Sigmoid colon (tissue), 7 donors: ENCODE results near the gene KLK10. TPM values are rescaled to one million over a fixed set of nuclear protein-coding genes. Genes with fewer than 3 reads are reported as not detected.

Source experiments
- DNase-seq: peaks from one replicate; pipeline ENCODE4 v3.0.0-alpha.2; 2019
- H3K27ac ChIP-seq, 4 donors: fragments of 200-600 bp; sonication (generic); one replicate each; pipeline ENCODE4 v1.5.1; 2016 to 2019; ENCODE audit warnings: mild to moderate bottlenecking in 1 of 4
- H3K27me3 ChIP-seq, 3 donors: fragments of 200-600 bp; sonication (generic); one replicate each; pipeline ENCODE4 v1.5.1; 2019; ENCODE audit warnings: mild to moderate bottlenecking in 1 of 3
- H3K36me3 ChIP-seq, 4 donors: fragments of 200-600 bp; sonication (generic); one replicate each; pipeline ENCODE4 v1.5.1; 2016 to 2019
- H3K4me1 ChIP-seq, 4 donors: fragments of 200-600 bp; sonication (generic); one replicate each; pipeline ENCODE4 v1.5.1; 2017 to 2019
- H3K4me3 ChIP-seq, 4 donors: fragments of 200-600 bp; sonication (generic); one replicate each; pipeline ENCODE4 v1.5.1; 2017 to 2019; ENCODE audit warnings: mild to moderate bottlenecking in 2 of 4, moderate library complexity in 1 of 4
- H3K9me3 ChIP-seq, 4 donors: fragments of 200-600 bp in 3 of 4; sonication (generic) in 3 of 4; one replicate each; pipeline versions ENCODE4 v1.5.1 to v1.6.1; 2013 to 2019
- EP300 ChIP-seq, 4 donors: sonication (generic); formaldehyde crosslinking; IDR thresholded peaks; one replicate each; pipeline ENCODE4 v1.6.1; 2017; ENCODE audit warnings: antibody characterized with exemption in 4 of 4
- POLR2A ChIP-seq, 2 donors: fragments of 450-650 bp; IDR thresholded peaks; one replicate each; pipeline ENCODE4 v1.6.1; 2016; ENCODE audit warnings: antibody characterized with exemption in 2 of 2, mild to moderate bottlenecking in 2 of 2, moderate library complexity in 2 of 2
- POLR2AphosphoS5 ChIP-seq, 4 donors: sonication (generic); formaldehyde crosslinking; IDR thresholded peaks; one replicate each; pipeline ENCODE4 v1.6.1; 2017; ENCODE audit warnings: antibody characterized with exemption in 4 of 4
- WGBS, 2 donors: extraction: QIAGEN DNeasy Blood & Tissue Kit; methylation state at CpG; one replicate each; pipeline ENCODE4 v1.1.7; 2013; 5-methylcytosine and 5-hydroxymethylcytosine counted together
- intact Hi-C: fragments of 100-400 bp; cut with DNase I; formaldehyde crosslinking; loops from one replicate; pipeline ENCODE4 v1.15.1; 2023
- polyA plus RNA-seq, 3 donors: library from polyadenylated mRNA; stranded (reverse); fragments of 200-250 nt; gene quantifications; one replicate each; pipeline ENCODE4 v1.2.3, GENCODE V29; 2013
- total RNA-seq, 4 donors: library from RNA; depleted of rRNA; stranded (reverse); fragments of >200 nt; gene quantifications; one replicate each; pipeline ENCODE4 v1.1.0, GENCODE V29; 2016
- TF ChIP-seq, protein P1 (sequence below), 4 experiments: fragments of 450-650 bp in 3 of 4; fragments of 200-600 bp in 1 of 4; IDR thresholded peaks; one replicate each; pipeline ENCODE4 v1.5.1; 2016 to 2019; ENCODE audit warnings: antibody characterized with exemption in 4 of 4, mild to moderate bottlenecking in 3 of 4, moderate library complexity in 2 of 4
- donor health status: healthy with polysubstance abuse.
- donor health status: Bipolar disorder and iron deficiency.
- donor health status: healthy.

KLK10 gene
- total and polyA plus RNA-seq, 7 donors = 0.60 to 2.5 (median 0.69) TPM; not detected in 2

DNA sequence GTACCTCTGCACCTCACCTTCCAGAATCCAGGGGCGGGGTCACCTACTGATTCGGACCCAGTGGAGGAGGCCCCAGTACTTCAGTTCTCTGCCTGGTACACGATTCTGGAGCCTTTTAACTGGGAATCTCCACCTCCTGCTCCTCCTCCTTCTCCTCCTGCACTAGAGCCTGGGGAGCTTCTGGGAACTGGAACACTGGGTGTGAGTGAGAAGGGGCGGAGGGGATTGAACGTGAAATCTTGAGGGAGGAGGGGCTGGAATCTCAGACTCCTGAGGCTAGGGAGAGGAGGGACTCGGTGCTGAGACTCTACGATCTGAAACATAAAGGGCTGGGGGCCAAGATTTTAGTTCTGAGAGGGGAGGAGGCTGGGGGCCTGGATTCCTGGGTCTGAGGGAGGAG, 18.0 kb downstream of the KLK10 start, which contains the start of gene KLK8:
Gene KLK8, minus strand, starts transcription at position 90 of the 400 bp plus-strand sequence. CDS start 437 bp downstream, outside the sequence.
- H3K9me3 ChIP-seq = no peaks in the 10 kb centered on the region
- H3K27ac ChIP-seq = no peak within 1 kb of the TSS
- 27 to 36% methylated on average over 7 of the region's 7 CpGs for WGBS, 2 donors
- DNase-seq = peak; percentile 27
- TF ChIP-seq POLR2AphosphoS5 (IDR thresholded peaks at IDR 0.05) (no peak), POLR2A (IDR thresholded peaks at IDR 0.05) (no peak), EP300 (IDR thresholded peaks at IDR 0.05) (no peak)
- TF ChIP-seq, protein P1, sequence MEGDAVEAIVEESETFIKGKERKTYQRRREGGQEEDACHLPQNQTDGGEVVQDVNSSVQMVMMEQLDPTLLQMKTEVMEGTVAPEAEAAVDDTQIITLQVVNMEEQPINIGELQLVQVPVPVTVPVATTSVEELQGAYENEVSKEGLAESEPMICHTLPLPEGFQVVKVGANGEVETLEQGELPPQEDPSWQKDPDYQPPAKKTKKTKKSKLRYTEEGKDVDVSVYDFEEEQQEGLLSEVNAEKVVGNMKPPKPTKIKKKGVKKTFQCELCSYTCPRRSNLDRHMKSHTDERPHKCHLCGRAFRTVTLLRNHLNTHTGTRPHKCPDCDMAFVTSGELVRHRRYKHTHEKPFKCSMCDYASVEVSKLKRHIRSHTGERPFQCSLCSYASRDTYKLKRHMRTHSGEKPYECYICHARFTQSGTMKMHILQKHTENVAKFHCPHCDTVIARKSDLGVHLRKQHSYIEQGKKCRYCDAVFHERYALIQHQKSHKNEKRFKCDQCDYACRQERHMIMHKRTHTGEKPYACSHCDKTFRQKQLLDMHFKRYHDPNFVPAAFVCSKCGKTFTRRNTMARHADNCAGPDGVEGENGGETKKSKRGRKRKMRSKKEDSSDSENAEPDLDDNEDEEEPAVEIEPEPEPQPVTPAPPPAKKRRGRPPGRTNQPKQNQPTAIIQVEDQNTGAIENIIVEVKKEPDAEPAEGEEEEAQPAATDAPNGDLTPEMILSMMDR (IDR thresholded peaks at IDR 0.05) = no peak
- H3K36me3 ChIP-seq = no peaks in the 10 kb centered on the region
- H3K4me3 ChIP-seq = no peak within 1 kb of the TSS
- H3K27me3 ChIP-seq = peaks cover 0 to 56% (median 39%) of the 10 kb centered on the region in 3 donors
- intact Hi-C loops = no loop called here
- H3K4me1 ChIP-seq = no peaks in the 10 kb centered on the region

DNA sequence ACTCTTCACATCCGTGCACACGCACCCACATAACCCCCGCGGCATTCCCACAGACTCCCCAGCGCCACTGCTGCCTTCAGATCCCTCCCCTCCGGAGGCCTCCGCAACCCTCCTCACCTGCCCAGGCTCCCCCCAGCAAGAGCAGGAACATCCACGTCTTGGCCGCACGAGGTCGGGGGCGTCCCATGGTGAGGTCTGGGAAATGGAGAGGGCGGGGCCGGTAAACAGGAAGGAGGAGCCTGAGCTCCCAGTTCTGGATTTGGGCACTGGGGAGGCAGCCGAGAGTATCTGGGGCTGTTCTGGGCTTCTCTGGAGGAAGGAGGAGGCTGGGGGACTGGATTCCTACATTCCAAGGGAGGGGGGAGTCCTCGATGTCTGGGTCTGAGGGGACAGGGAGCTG, 18.5 kb downstream of the KLK10 start:
- Histone ChIP-seq H3K4me1 (no peaks in the 10 kb centered on the region), H3K27ac (no peak overlapping the region), H3K36me3 (no peaks in the 10 kb centered on the region), H3K9me3 (no peaks in the 10 kb centered on the region), H3K27me3 (peaks cover 0 to 54% (median 36%) of the 10 kb centered on the region in 3 donors), H3K4me3 (no peak overlapping the region)
- peak; percentile 20 for DNase-seq
- 33 to 36% methylated on average over 16 of the region's 16 CpGs for WGBS, 2 donors
- TF ChIP-seq POLR2AphosphoS5 (IDR thresholded peaks at IDR 0.05) (no peak), POLR2A (IDR thresholded peaks at IDR 0.05) (no peak), EP300 (IDR thresholded peaks at IDR 0.05) (no peak)
- TF ChIP-seq, protein P1 (IDR thresholded peaks at IDR 0.05) = no peak
- intact Hi-C loops = no loop called here

DNA sequence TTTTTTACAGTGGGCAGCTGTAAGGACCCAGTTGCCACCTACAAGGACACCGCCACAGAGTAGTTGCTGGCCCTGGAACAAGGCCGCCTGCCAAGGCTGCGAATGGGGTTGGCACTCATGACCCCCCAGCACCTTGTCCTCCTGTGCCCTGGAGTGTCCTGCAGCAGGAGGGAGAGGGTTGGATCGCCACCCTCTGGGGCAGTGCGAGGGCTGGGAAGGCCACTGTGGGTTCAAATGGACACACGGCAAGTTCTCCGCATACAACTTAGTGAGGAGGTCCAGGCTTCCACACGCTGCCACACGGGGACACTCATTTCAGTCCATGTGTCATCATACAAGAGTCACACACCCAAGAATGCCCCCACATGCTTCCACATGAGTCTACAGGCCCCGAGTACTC, 19.1 kb downstream of the KLK10 start:
- Histone ChIP-seq H3K4me1 (no peaks in the 10 kb centered on the region), H3K27ac (no peak overlapping the region), H3K36me3 (no peaks in the 10 kb centered on the region), H3K4me3 (no peak overlapping the region), H3K9me3 (no peaks in the 10 kb centered on the region), H3K27me3 (peaks cover 0 to 54% (median 36%) of the 10 kb centered on the region in 3 donors)
- DNase-seq = peak; percentile 32
- TF ChIP-seq POLR2AphosphoS5 (IDR thresholded peaks at IDR 0.05) = no peak
- TF ChIP-seq POLR2A (IDR thresholded peaks at IDR 0.05) = no peak
- no peak for TF ChIP-seq EP300 (IDR thresholded peaks at IDR 0.05)
- TF ChIP-seq, protein P1 (IDR thresholded peaks at IDR 0.05) = no peak
- intact Hi-C loops = no loop called here
- 89 to 90% methylated on average over 10 of the region's 10 CpGs for WGBS, 2 donors

DNA sequence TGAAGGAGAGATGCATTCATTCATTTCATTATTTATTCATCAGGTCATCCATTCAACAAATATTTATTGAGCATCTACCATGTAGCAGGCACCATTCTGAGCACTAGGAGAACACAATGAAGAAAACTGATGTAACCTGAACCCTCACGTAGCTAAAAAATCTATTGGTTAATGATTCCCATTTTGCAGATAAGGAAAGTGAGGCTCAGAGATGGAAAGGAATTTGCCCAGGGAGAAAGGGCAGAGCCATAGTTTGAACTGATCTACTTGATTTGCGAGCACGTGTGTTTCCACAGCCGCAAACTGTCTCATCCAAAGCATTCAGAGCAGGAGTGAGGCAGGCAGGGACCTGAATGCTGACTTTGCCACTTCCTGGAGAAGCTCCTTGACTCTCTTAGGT, 20.8 kb downstream of the KLK10 start:
- WGBS, 2 donors = 42 to 72% methylated on average over 4 of the region's 4 CpGs
- intact Hi-C loops = no loop called here
- TF ChIP-seq POLR2A (IDR thresholded peaks at IDR 0.05) (no peak), EP300 (IDR thresholded peaks at IDR 0.05) (no peak), POLR2AphosphoS5 (IDR thresholded peaks at IDR 0.05) (no peak)
- TF ChIP-seq, protein P1 (IDR thresholded peaks at IDR 0.05) = no peak
- no peak overlapping the region for H3K4me3 ChIP-seq
- no peak overlapping the region for H3K27ac ChIP-seq
- H3K27me3 ChIP-seq = peaks cover 0 to 50% (median 36%) of the 10 kb centered on the region in 3 donors
- H3K4me1 ChIP-seq = no peaks in the 10 kb centered on the region
- no peaks in the 10 kb centered on the region for H3K9me3 ChIP-seq
- no peak for DNase-seq
- no peaks in the 10 kb centered on the region for H3K36me3 ChIP-seq

DNA sequence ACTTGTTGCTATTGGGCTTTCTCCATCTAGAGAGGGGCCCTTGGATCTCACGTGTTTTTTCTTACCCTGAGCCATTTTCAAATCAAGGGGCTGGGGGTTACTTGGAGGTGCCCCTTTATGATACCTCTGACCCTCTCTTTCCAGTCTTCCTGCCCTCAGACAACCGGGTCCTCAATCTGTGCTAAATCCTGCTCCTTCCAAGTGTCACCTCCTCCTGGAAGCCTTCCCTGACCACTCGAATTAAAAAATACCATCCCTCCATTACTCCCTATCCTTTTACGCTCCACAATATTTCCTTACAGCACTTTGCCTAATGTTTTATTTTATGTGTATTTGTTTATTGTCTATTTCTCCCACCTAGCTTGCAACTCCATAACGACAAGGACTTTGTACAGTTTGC, 21.4 kb downstream of the KLK10 start:
- TF ChIP-seq POLR2AphosphoS5 (IDR thresholded peaks at IDR 0.05) = no peak
- TF ChIP-seq, protein P1 (IDR thresholded peaks at IDR 0.05) = no peak

More for the DNA sequence above, 21.4 kb downstream of the KLK10 start:
- Histone ChIP-seq H3K4me3 (no peak overlapping the region), H3K27me3 (peaks cover 0 to 44% (median 31%) of the 10 kb centered on the region in 3 donors), H3K27ac (no peak overlapping the region), H3K9me3 (no peaks in the 10 kb centered on the region), H3K36me3 (no peaks in the 10 kb centered on the region), H3K4me1 (no peaks in the 10 kb centered on the region)
- 30 to 62% methylated on average over 5 of the region's 5 CpGs for WGBS, 2 donors
- DNase-seq = no peak
- intact Hi-C loops = no loop called here
